NB4 (cell line): ENCODE data around the gene WDR83.

Experiments
- CTCF ChIP-seq: IDR thresholded peaks from one replicate; pipeline ENCODE4 v1.5.1; 2012; ENCODE audit warnings: low read depth, low read length
- MYC ChIP-seq: IDR thresholded peaks from 2 replicates; pipeline ENCODE4 v1.6.1; 2011; ENCODE audit warnings: low read depth, low read length
- POLR2A ChIP-seq: IDR thresholded peaks from 2 replicates; pipeline ENCODE4 v1.6.1; 2011; ENCODE audit warnings: mild to moderate bottlenecking; ENCODE audit not compliant: insufficient read length; ENCODE audit errors: extremely low read depth

- no peak for TF ChIP-seq CTCF
- TF ChIP-seq POLR2A: no peak
- TF ChIP-seq MYC: no peak
Measured at GRCh38 chr19:12652219-12652618, 14.4 kb upstream of the WDR83 start.
